Activated CD4-positive, alpha-beta T cell treated with anti-CD3 and anti-CD28 coated beads for 36 hours (primary cell): Measurements from ENCODE around the gene CWC25. TPM values are rescaled to one million over a fixed set of nuclear protein-coding genes. Genes with fewer than 3 reads are reported as not detected.

Experiments used
- ATAC-seq: fragments of 200-7000 bp; cut with Tn5 transposase; one replicate; pipeline ENCODE4 v1.10.0; 2021; ENCODE audit warnings: mild to moderate bottlenecking, moderate library complexity
- CTCF ChIA-PET: fragments of 350-600 bp; sonication (Branson Sonifier 250); formaldehyde crosslinking; loops from one replicate; lab custom pipeline; 2021; ENCODE audit warnings: antibody characterized with exemption; lab: Charles Lee
- POLR2A ChIA-PET: fragments of 350-600 bp; sonication (Branson Sonifier 250); formaldehyde crosslinking; loops from one replicate; lab custom pipeline; 2021; ENCODE audit warnings: antibody characterized with exemption, inconsistent platforms; lab: Charles Lee
- DNase-seq: peaks from one replicate; pipeline ENCODE4 v3.0.0-alpha.2; 2020
- H3K27ac Mint-ChIP-seq: one replicate; pipeline ENCODE4 v1.8.0; 2021; ENCODE audit warnings: mixed read lengths
- H3K27me3 Mint-ChIP-seq: one replicate; pipeline ENCODE4 v1.8.0; 2021; ENCODE audit warnings: mixed read lengths
- H3K36me3 Mint-ChIP-seq: one replicate; pipeline ENCODE4 v1.8.0; 2021; ENCODE audit warnings: low read depth, mixed read lengths
- H3K4me1 Mint-ChIP-seq: one replicate; pipeline ENCODE4 v1.8.0; 2021; ENCODE audit warnings: mixed read lengths
- H3K4me3 Mint-ChIP-seq: one replicate; pipeline ENCODE4 v1.8.0; 2021; ENCODE audit warnings: mild to moderate bottlenecking, moderate library complexity, mixed read lengths
- H3K9me3 Mint-ChIP-seq: one replicate; pipeline ENCODE4 v1.8.0; 2021; ENCODE audit warnings: low read depth, mixed read lengths
- intact Hi-C, 2 experiments: fragments of 100-400 bp; cut with DNase I in 1 of 2; cut with micrococcal nuclease in 1 of 2; formaldehyde crosslinking; loops; one replicate each; pipeline versions ENCODE4 v1.14.2 to v1.15.1; 2022 to 2024; cut with DNase I, micrococcal nuclease
- total RNA-seq, 2 experiments: library from RNA; stranded (reverse); gene quantifications; one replicate each; pipeline ENCODE4 v1.2.3, GENCODE V29; 2021

CWC25 gene
- total RNA-seq: 10 to 100 TPM; 23.3 to 24.0 TPM

GRCh38 chr17:38824899-38825761 lies at the start of gene CWC25:
TSS of gene CWC25 (minus strand) at chr17:38825321. CDS start at chr17:38825183, 138 bp downstream.
- ChIA-PET CTCF (interaction anchor here (0.7 to 1.2 kb wide), 4 partner anchors 8 to 266 kb away, joined by 3 to 5 read pairs (median 3); no protein-coding TSS in a partner anchor), POLR2A (interaction anchor here (1.8 to 2.0 kb wide), 2 partner anchors 29 to 46 kb away, joined by 7 to 9 read pairs; partner anchors contain the start of genes LASP1 and RPL23)
- Mint-ChIP-seq H3K27ac (peak within 1 kb of the TSS; percentile 99), H3K4me1 (peaks cover 27% of the 10 kb centered on the region), H3K36me3 (peaks cover 12% of the 10 kb centered on the region), H3K4me3 (peak within 1 kb of the TSS; percentile 99), H3K9me3 (no peaks in the 10 kb centered on the region), H3K27me3 (no peaks in the 10 kb centered on the region)
- DNase-seq (peak; percentile 95), ATAC-seq (peak; percentile 82)
- intact Hi-C loops: loop anchor here (1.0 to 2.0 kb wide), 9 partner anchors 26 to 1102 kb away; partner anchors contain the start of genes RPL23 (in 2 of the 2), LRRC3C (in 1 of the 2), MED1 (in 1 of the 2) and ORMDL3 (in 1 of the 2)

- peaks cover 27% of the 10 kb centered on the region for H3K36me3 Mint-ChIP-seq
- POLR2A ChIA-PET: interaction anchor here (0.8 kb wide), 1 partner anchor 16 kb away, joined by 5 read pairs; no protein-coding TSS in a partner anchor
- intact Hi-C loops: loop anchor here (5.0 kb wide), 6 partner anchors 68 to 528 kb away; partner anchors contain the start of genes CACNB1 (in 1 of the 2), FBXL20 (in 1 of the 2), FBXO47 (in 1 of the 2) and PSMB3 (in 1 of the 2)
- peaks cover 74% of the 10 kb centered on the region for H3K4me1 Mint-ChIP-seq
- no peaks in the 10 kb centered on the region for H3K9me3 Mint-ChIP-seq
- no peak overlapping the region for H3K4me3 Mint-ChIP-seq
- H3K27me3 Mint-ChIP-seq: no peaks in the 10 kb centered on the region
- H3K27ac Mint-ChIP-seq: peak overlapping the region; percentile 47
- CTCF ChIA-PET: interaction anchor here (0.6 to 2.1 kb wide), 4 partner anchors 30 to 279 kb away, joined by 3 to 5 read pairs (median 4); partner anchors contain the start of gene FBXO47
- ATAC-seq (no peak), DNase-seq (no peak)
These were observed 48.7 kb upstream of the CWC25 start for GRCh38 chr17:38873640-38874380.

GRCh38 chr17:38872671-38873385 lies 47.7 kb upstream of the CWC25 start:
- CTCF ChIA-PET: interaction anchor here (0.6 to 2.1 kb wide), 8 partner anchors 19 to 302 kb away, joined by 3 to 5 read pairs (median 4); partner anchors contain the start of genes FBXO47 and RPL23
- intact Hi-C loops: loop anchor here (5.0 kb wide), 6 partner anchors 69 to 529 kb away; partner anchors contain the start of genes CACNB1 (in 1 of the 2), FBXL20 (in 1 of the 2), FBXO47 (in 1 of the 2) and PSMB3 (in 1 of the 2)
- H3K9me3 Mint-ChIP-seq: no peaks in the 10 kb centered on the region
- ATAC-seq (no peak), DNase-seq (peak; percentile 46)
- H3K27ac Mint-ChIP-seq: peak overlapping the region; percentile 96
- H3K36me3 Mint-ChIP-seq: peaks cover 18% of the 10 kb centered on the region
- H3K4me1 Mint-ChIP-seq: peaks cover 74% of the 10 kb centered on the region
- H3K4me3 Mint-ChIP-seq: peak overlapping the region; percentile 99
- POLR2A ChIA-PET: interaction anchor here (0.8 to 1.1 kb wide), 3 partner anchors 8 to 280 kb away, joined by 3 to 5 read pairs (median 4); partner anchors contain the start of gene RPL23
- no peaks in the 10 kb centered on the region for H3K27me3 Mint-ChIP-seq

- DNase-seq: no peak
- intact Hi-C loops: loop anchor here (5.0 kb wide), 6 partner anchors 70 to 530 kb away; partner anchors contain the start of genes CACNB1 (in 1 of the 2), FBXL20 (in 1 of the 2), FBXO47 (in 1 of the 2) and PSMB3 (in 1 of the 2)
- Mint-ChIP-seq H3K9me3 (no peaks in the 10 kb centered on the region), H3K36me3 (peaks cover 19% of the 10 kb centered on the region), H3K27me3 (peaks cover 2% of the 10 kb centered on the region), H3K4me1 (peaks cover 73% of the 10 kb centered on the region), H3K27ac (peak overlapping the region; percentile 96), H3K4me3 (peak overlapping the region; percentile 99)
- ATAC-seq: no peak
- ChIA-PET POLR2A (interaction anchor here (0.8 to 2.6 kb wide), 6 partner anchors 9 to 281 kb away, joined by 3 to 9 read pairs (median 4); partner anchors contain the start of genes CWC25 and RPL23), CTCF (interaction anchor here (0.7 to 1.6 kb wide), 11 partner anchors 9 to 323 kb away, joined by 3 to 6 read pairs (median 4); partner anchors contain the start of genes LASP1NB and RPL23)
These were observed 46.9 kb upstream of the CWC25 start for GRCh38 chr17:38872027-38872511.

GRCh38 chr17:38871247-38872015 lies 46.3 kb upstream of the CWC25 start:
- ATAC-seq (peak; percentile 52), DNase-seq (peak; percentile 91)
- H3K27ac Mint-ChIP-seq: peak overlapping the region; percentile 96
- intact Hi-C loops: loop anchor here (1.0 to 5.0 kb wide), 10 partner anchors 10 to 531 kb away; partner anchors contain the start of genes FBXO47 (in 2 of the 2), CACNB1 (in 1 of the 2), FBXL20 (in 1 of the 2) and PSMB3 (in 1 of the 2)
- CTCF ChIA-PET: interaction anchor here (0.7 to 1.6 kb wide), 11 partner anchors 10 to 324 kb away, joined by 3 to 6 read pairs (median 4); partner anchors contain the start of genes LASP1NB and RPL23
- peaks cover 66% of the 10 kb centered on the region for H3K4me1 Mint-ChIP-seq
- H3K9me3 Mint-ChIP-seq: no peaks in the 10 kb centered on the region
- peak overlapping the region; percentile 99 for H3K4me3 Mint-ChIP-seq
- POLR2A ChIA-PET: interaction anchor here (0.6 to 3.2 kb wide), 8 partner anchors 10 to 282 kb away, joined by 3 to 36 read pairs (median 4); partner anchors contain the start of genes CWC25 and RPL23
- peaks cover 2% of the 10 kb centered on the region for H3K27me3 Mint-ChIP-seq
- peaks cover 14% of the 10 kb centered on the region for H3K36me3 Mint-ChIP-seq

DNA sequence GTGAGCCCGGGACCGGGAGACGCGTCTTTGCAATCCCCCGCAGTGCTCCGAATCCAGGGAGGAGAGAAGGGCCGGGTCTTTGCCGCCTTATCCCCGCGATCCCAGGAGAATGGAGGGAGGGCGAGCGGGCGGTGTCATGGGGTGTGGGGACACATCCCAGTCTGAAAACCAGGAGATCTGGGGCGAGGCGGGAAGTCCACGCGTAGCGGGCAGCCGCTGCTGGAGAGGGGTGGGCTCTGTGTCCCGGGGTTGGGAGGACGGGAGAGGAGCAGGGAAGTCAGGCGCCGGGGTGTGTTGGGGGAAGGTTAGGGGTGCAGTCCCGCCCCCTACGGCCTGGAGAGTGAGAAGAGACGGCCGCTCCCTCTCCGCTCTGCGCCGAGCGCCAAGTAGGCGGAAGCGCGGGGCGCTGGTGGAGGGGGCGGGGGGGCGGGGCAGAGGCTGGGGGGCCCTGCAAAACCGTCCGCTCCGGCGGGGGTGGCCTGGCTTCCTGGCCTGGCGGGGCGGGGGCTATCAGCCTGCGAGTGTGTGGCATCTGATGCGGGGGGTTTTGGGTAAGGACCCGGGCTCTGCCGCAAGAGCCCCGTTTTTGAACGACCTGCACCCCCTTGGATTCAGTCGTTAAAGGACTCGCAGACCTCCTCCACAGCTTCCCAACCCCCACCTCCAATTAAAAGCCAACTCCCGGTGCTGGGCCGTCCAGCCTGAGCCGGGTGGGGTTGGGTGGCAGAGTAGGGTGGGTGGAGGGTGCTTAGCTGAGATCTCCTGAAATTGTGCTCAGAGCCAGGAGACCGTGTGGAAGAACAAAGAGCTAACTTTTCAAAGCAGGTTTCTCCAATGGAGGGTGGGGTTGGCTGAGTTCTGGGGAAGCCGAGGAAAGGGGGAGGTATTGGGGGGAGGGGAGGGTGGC lies 45.4 kb upstream of the CWC25 start:
- H3K4me1 Mint-ChIP-seq: peaks cover 58% of the 10 kb centered on the region

DNA sequence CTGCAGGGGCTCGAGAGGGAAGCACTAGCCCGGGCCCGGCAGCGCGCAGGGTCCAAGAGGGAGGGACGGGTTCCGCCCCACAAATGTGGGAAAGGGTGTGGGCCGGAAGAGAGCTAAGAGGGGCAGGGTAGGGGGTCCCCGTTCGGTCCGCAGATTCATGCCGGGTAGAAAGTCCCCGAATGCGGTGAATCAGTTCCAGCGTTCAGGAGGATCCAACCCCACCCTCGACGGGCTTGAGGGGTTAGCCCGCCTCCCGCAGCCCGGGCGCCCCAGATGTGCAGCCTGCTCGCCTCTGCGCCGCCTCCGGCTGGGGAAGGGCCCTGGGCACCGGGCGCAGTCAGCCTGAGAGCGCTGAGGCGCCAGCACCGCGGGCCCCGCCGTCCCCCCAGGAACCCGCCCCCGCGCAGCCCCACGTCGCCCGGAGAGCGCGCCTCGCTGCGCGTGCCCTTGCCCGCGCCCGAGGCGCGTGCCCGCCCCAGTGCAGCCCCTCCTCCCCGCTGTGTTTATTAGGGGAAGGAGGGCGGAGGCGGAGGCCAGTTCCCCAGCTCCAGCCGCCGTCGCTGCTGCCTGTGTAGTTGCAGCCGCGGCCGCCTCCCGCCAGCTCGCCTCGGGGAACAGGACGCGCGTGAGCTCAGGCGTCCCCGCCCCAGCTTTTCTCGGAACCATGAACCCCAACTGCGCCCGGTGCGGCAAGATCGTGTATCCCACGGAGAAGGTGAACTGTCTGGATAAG lies 44.6 kb upstream of the CWC25 start, which contains the start of gene LASP1:
TSS of gene LASP1 (plus strand) at position 533 of the 733 bp plus-strand sequence. CDS start at position 665, 132 bp downstream.
- Mint-ChIP-seq H3K4me1 (peaks cover 50% of the 10 kb centered on the region), H3K9me3 (no peaks in the 10 kb centered on the region), H3K27me3 (peaks cover 2% of the 10 kb centered on the region), H3K36me3 (peaks cover 14% of the 10 kb centered on the region), H3K4me3 (peak within 1 kb of the TSS; percentile 99), H3K27ac (peak within 1 kb of the TSS; percentile 96)
- peak; percentile 65 for ATAC-seq
- CTCF ChIA-PET: interaction anchor here (0.7 to 2.2 kb wide), 7 partner anchors 13 to 283 kb away, joined by 3 to 9 read pairs (median 5); partner anchors contain the start of gene LASP1NB
- DNase-seq: peak; percentile 95
- POLR2A ChIA-PET: interaction anchor here (0.8 to 3.2 kb wide), 10 partner anchors 16 to 284 kb away, joined by 3 to 36 read pairs (median 5); partner anchors contain the start of genes CWC25 and RPL23
- intact Hi-C loops: loop anchor here (1.0 to 5.0 kb wide), 16 partner anchors 16 to 533 kb away; partner anchors contain the start of genes CWC25 (in 2 of the 2), PSMB3 (in 2 of the 2), CACNB1 (in 1 of the 2) and EPOP (in 1 of the 2)

More for the DNA sequence above, 45.4 kb upstream of the CWC25 start:
- peak; percentile 31 for ATAC-seq
- ChIA-PET POLR2A (interaction anchor here (0.6 to 3.2 kb wide), 11 partner anchors 10 to 283 kb away, joined by 3 to 36 read pairs (median 3); partner anchors contain the start of genes CWC25 and RPL23), CTCF (interaction anchor here (0.7 to 2.2 kb wide), 9 partner anchors 11 to 283 kb away, joined by 3 to 8 read pairs (median 5); partner anchors contain the start of genes LASP1NB and RPL23)
- intact Hi-C loops: loop anchor here (1.0 to 5.0 kb wide), 10 partner anchors 11 to 532 kb away; partner anchors contain the start of genes FBXO47 (in 2 of the 2), CACNB1 (in 1 of the 2), FBXL20 (in 1 of the 2) and PSMB3 (in 1 of the 2)
- Mint-ChIP-seq H3K9me3 (no peaks in the 10 kb centered on the region), H3K27me3 (peaks cover 2% of the 10 kb centered on the region), H3K27ac (peak overlapping the region; percentile 96), H3K4me3 (peak overlapping the region; percentile 99), H3K36me3 (peaks cover 14% of the 10 kb centered on the region)
- DNase-seq: peak; percentile 87
